Keratinocyte (primary cell): ENCODE measurements around the gene SLC13A5. TPM values are rescaled to one million over a fixed set of nuclear protein-coding genes. Genes with fewer than 3 reads are reported as not detected.

Source experiments
- DNase-seq: peaks from one replicate; pipeline ENCODE4 v3.0.0-alpha.2; 2011; ENCODE audit warnings: low read depth, missing footprints, low spot score
- FAIRE-seq: peaks from 2 replicates; lab custom pipeline; 2011; peaks lifted over from hg19 to GRCh38; lab: Jason Lieb, UNC
- H2AFZ ChIP-seq: 2 replicates; pipeline ENCODE4 v1.6.0; 2012; ENCODE audit warnings: low read length, control low read depth, inconsistent platforms; ENCODE audit not compliant: control insufficient read depth
- H3K27ac ChIP-seq: 2 replicates; pipeline ENCODE4 v1.5.1; 2011; ENCODE audit warnings: low read length; ENCODE audit not compliant: control insufficient read depth, insufficient read depth
- H3K27me3 ChIP-seq: 3 replicates; pipeline ENCODE4 v1.6.0; 2011; ENCODE audit warnings: low read length; ENCODE audit not compliant: control insufficient read depth, insufficient read depth; ENCODE audit errors: extremely low read depth
- H3K36me3 ChIP-seq, 2 experiments: 2 replicates in 1 of 2; 3 replicates in 1 of 2; pipeline ENCODE4 v1.5.1; 2011; ENCODE audit warnings: low read length in 2 of 2, mild to moderate bottlenecking in 1 of 2; ENCODE audit not compliant: control insufficient read depth in 2 of 2, insufficient read depth in 2 of 2; ENCODE audit errors: extremely low read depth in 1 of 2
- H3K4me1 ChIP-seq: 3 replicates; pipeline ENCODE4 v1.5.1; 2011; ENCODE audit warnings: low read length; ENCODE audit not compliant: control insufficient read depth, insufficient read depth; ENCODE audit errors: extremely low read depth
- H3K4me2 ChIP-seq: 3 replicates; pipeline ENCODE4 v1.6.0; 2011; ENCODE audit warnings: low read depth, low read length; ENCODE audit not compliant: control insufficient read depth, insufficient read depth; ENCODE audit errors: extremely low read depth
- H3K4me3 ChIP-seq, 3 experiments: fragments of 200-600 bp in 1 of 3; sonication (generic) in 1 of 3; 2 replicates in 2 of 3; 3 replicates in 1 of 3; pipeline ENCODE4 v1.5.1; 2011 to 2016; ENCODE audit warnings: low read length in 3 of 3, mild to moderate bottlenecking in 3 of 3, control low read depth in 2 of 3, inconsistent platforms in 1 of 3, low read depth in 1 of 3, mixed read lengths in 1 of 3, mixed run types in 1 of 3, moderate library complexity in 1 of 3; ENCODE audit not compliant: control insufficient read depth in 2 of 3, insufficient read depth in 2 of 3; ENCODE audit errors: extremely low read depth in 1 of 3
- H3K79me2 ChIP-seq: 2 replicates; pipeline ENCODE4 v1.6.0; 2012; ENCODE audit warnings: low read length; ENCODE audit not compliant: control insufficient read depth, insufficient read depth
- H3K9ac ChIP-seq: 3 replicates; pipeline ENCODE4 v1.6.0; 2011; ENCODE audit warnings: low read length; ENCODE audit not compliant: control insufficient read depth, insufficient read depth; ENCODE audit errors: extremely low read depth
- H3K9me1 ChIP-seq: 3 replicates; pipeline ENCODE4 v1.6.0; 2011; ENCODE audit warnings: low read length; ENCODE audit not compliant: control insufficient read depth, insufficient read depth; ENCODE audit errors: extremely low read depth
- H3K9me3 ChIP-seq: 2 replicates; pipeline ENCODE4 v1.5.1; 2012; ENCODE audit warnings: low read depth, low read length; ENCODE audit not compliant: control insufficient read depth
- H4K20me1 ChIP-seq: 3 replicates; pipeline ENCODE4 v1.6.0; 2011; ENCODE audit warnings: low read length; ENCODE audit not compliant: control insufficient read depth, insufficient read depth; ENCODE audit errors: extremely low read depth
- CTCF ChIP-seq, 3 experiments: IDR thresholded peaks in 1 of 3; conservative IDR thresholded peaks in 1 of 3; optimal IDR thresholded peaks in 1 of 3; 2 replicates in 2 of 3; 3 replicates in 1 of 3; pipeline versions ENCODE3 to v1.5.1; 2011; ENCODE audit warnings: low read length in 3 of 3, mild to moderate bottlenecking in 3 of 3, moderate library complexity in 2 of 3, control low read depth in 1 of 3, inconsistent platforms in 1 of 3; ENCODE audit not compliant: insufficient read depth in 2 of 3; ENCODE audit errors: extremely low read depth in 1 of 3
- EZH2 ChIP-seq: IDR thresholded peaks from one replicate; pipeline ENCODE4 v1.6.1; 2012; ENCODE audit warnings: inconsistent platforms, mild to moderate bottlenecking, low read length, moderate library complexity
- dilution Hi-C: fragments of 300-500 bp; cut with MboI; formaldehyde crosslinking; loops from one replicate; pipeline ENCODE4 v1.7.0; 2020; ENCODE audit warnings: low sequenced_read_pairs; ENCODE audit not compliant: extremely low pct_ligation_motif_present
- polyA plus RNA-seq, 5 experiments: library from polyadenylated mRNA; depleted of rRNA in 3 of 5; stranded (reverse) in 3 of 5; stranded (forward) in 1 of 5; unstranded in 1 of 5; fragments of >200 nt; gene quantifications; 1 replicate in 1 of 5; 2 replicates in 3 of 5; 3 replicates in 1 of 5; pipeline versions ENCODE4 v1.2.1 to v1.2.3, GENCODE V29; 2011 to 2012; ENCODE audit warnings: missing spikeins in 2 of 5, low read depth in 1 of 5, low replicate concordance in 1 of 5

SLC13A5 gene
- polyA plus RNA-seq, 1 donor (not counting 4 experiments of a cell fraction or from before 2014, with no cell fraction given) = 0.14 TPM

GRCh38 chr17:6755731-6756184 is 42.6 kb upstream of the SLC13A5 start, which contains the start of gene XAF1:
TSS of gene XAF1 (plus strand) at chr17:6756046. CDS start at chr17:6756079, 33 bp downstream.
- Histone ChIP-seq H3K79me2 (no peaks in the 10 kb centered on the region), H3K27ac (peak within 1 kb of the TSS; percentile 17), H3K27me3 (no peaks in the 10 kb centered on the region), H3K9ac (peak within 1 kb of the TSS; percentile 62), H3K4me2 (peak within 1 kb of the TSS; percentile 92), H3K36me3 (no peaks in the 10 kb centered on the region), H4K20me1 (no peaks in the 10 kb centered on the region), H3K9me1 (no peaks in the 10 kb centered on the region), H3K9me3 (no peaks in the 10 kb centered on the region), H2AFZ (peak within 1 kb of the TSS; percentile 92), H3K4me1 (peaks cover 24% of the 10 kb centered on the region), H3K4me3 (peak within 1 kb of the TSS; percentile 38 to 65 (median 63))
- DNase-seq (no peak), FAIRE-seq (no peak)
- TF ChIP-seq EZH2 = no peak
- peak in 1 of 3 experiments; percentile 23 for TF ChIP-seq CTCF (optimal IDR thresholded peaks at IDR 0.05 in 1 of 3, IDR thresholded peaks at IDR 0.05 in 1 of 3, conservative IDR thresholded peaks at IDR 0.05 in 1 of 3; ENCODE audit: extremely low read depth in 1 of 3, insufficient read depth in 2 of 3, low read length in 3 of 3)
- dilution Hi-C loops = no loop called here

- peak overlapping the region in 2 of 3 experiments; percentile 38 to 65 for H3K4me3 ChIP-seq
- H3K4me2 ChIP-seq = peak overlapping the region; percentile 92
- no peaks in the 10 kb centered on the region for H3K9me1 ChIP-seq
- no peaks in the 10 kb centered on the region for H4K20me1 ChIP-seq
- H3K27me3 ChIP-seq = no peaks in the 10 kb centered on the region
- dilution Hi-C loops = no loop called here
- no peaks in the 10 kb centered on the region for H3K79me2 ChIP-seq
- peaks cover 24% of the 10 kb centered on the region for H3K4me1 ChIP-seq
- H3K36me3 ChIP-seq = no peaks in the 10 kb centered on the region
- DNase-seq = no peak
- H2AFZ ChIP-seq = peak overlapping the region; percentile 92
- FAIRE-seq = no peak
- TF ChIP-seq EZH2 (no peak), CTCF (optimal IDR thresholded peaks at IDR 0.05 in 1 of 3, IDR thresholded peaks at IDR 0.05 in 1 of 3, conservative IDR thresholded peaks at IDR 0.05 in 1 of 3; ENCODE audit: extremely low read depth in 1 of 3, insufficient read depth in 2 of 3, low read length in 3 of 3) (no peak)
- H3K9me3 ChIP-seq = no peaks in the 10 kb centered on the region
- peak overlapping the region; percentile 62 for H3K9ac ChIP-seq
- H3K27ac ChIP-seq = peak overlapping the region; percentile 17
Measured at GRCh38 chr17:6755281-6755680, 42.1 kb upstream of the SLC13A5 start.
